ENCODE data around the gene MITF.

DNA sequence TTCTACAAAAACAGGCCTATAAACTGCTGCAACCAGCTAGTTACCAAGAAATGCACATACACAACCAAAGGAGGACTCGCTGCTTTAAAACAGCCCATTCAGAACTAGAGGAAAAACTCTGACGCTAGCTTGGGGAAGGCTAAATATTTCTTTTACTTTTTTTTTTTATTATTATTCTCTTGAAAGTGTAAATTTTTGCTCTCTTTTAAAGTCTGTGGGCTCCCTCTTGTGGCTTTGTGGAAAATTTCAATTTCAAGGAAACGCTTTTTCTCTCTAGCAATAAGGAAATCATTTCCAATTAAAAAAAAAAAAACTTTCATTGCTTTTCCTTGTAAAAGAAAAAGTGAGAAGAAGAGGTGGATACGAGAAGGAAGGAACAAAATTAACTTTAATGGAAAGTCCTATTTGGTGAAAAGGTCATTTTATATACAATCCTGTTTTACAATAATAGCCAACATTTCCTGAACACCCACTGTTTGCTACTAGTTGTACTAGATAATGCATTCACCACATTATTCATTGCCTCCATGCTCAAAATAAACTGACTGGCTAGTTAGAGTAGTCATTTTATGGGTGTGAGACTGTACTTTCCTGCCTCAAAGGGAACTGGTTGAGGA is 209.1 kb downstream of the MITF start:
- TF ChIP-seq EZH2 (IDR thresholded peaks at IDR 0.05; ENCODE audit: borderline replicate concordance, low read length) = no peak
- TF ChIP-seq, protein P1, sequence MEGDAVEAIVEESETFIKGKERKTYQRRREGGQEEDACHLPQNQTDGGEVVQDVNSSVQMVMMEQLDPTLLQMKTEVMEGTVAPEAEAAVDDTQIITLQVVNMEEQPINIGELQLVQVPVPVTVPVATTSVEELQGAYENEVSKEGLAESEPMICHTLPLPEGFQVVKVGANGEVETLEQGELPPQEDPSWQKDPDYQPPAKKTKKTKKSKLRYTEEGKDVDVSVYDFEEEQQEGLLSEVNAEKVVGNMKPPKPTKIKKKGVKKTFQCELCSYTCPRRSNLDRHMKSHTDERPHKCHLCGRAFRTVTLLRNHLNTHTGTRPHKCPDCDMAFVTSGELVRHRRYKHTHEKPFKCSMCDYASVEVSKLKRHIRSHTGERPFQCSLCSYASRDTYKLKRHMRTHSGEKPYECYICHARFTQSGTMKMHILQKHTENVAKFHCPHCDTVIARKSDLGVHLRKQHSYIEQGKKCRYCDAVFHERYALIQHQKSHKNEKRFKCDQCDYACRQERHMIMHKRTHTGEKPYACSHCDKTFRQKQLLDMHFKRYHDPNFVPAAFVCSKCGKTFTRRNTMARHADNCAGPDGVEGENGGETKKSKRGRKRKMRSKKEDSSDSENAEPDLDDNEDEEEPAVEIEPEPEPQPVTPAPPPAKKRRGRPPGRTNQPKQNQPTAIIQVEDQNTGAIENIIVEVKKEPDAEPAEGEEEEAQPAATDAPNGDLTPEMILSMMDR (conservative IDR thresholded peaks at IDR 0.05 in 1 of 2, IDR thresholded peaks at IDR 0.05 in 1 of 2; ENCODE audit: extremely low read depth in 1 of 2, insufficient read depth in 1 of 2, low read depth in 1 of 2, low read length in 2 of 2) = peak; percentile 43 to 57

All from mammary epithelial cell (primary cell).